OCI-LY1 (cell line): ENCODE measurements around the gene EVL.

Source experiments
- H2AFZ ChIP-seq: fragments of 200-600 bp; sonication (generic), shearing (Covaris generic); 2 replicates; pipeline ENCODE4 v1.6.0; 2014; ENCODE audit warnings: antibody characterized with exemption, mild to moderate bottlenecking, low read length
- H3F3A ChIP-seq: fragments of 200-600 bp; sonication (generic), shearing (Covaris generic); 2 replicates; pipeline ENCODE4 v1.6.0; 2014; ENCODE audit warnings: mild to moderate bottlenecking, antibody characterized with exemption, low read length, moderate library complexity; ENCODE audit not compliant: insufficient read depth
- H3K27ac ChIP-seq: fragments of 200-600 bp; sonication (generic); 2 replicates; pipeline ENCODE4 v1.5.1; 2014; ENCODE audit warnings: low read length, mixed run types, mild to moderate bottlenecking, low read depth; ENCODE audit not compliant: poor library complexity, severe bottlenecking
- H3K27me3 ChIP-seq: fragments of 200-600 bp; sonication (generic); 2 replicates; pipeline ENCODE4 v1.6.0; 2014; ENCODE audit warnings: antibody characterized with exemption, mild to moderate bottlenecking, low read length, moderate library complexity; ENCODE audit not compliant: insufficient read depth
- H3K36me3 ChIP-seq: fragments of 200-600 bp; sonication (generic); 2 replicates; pipeline ENCODE4 v1.6.1; 2014; ENCODE audit warnings: mild to moderate bottlenecking, antibody characterized with exemption, low read length, moderate library complexity, mixed read lengths; ENCODE audit not compliant: insufficient read depth
- H3K4me1 ChIP-seq: fragments of 200-600 bp; sonication (generic); 2 replicates; pipeline ENCODE4 v1.5.1; 2014; ENCODE audit warnings: mild to moderate bottlenecking, low read length, moderate library complexity; ENCODE audit not compliant: insufficient read depth, severe bottlenecking
- H3K4me2 ChIP-seq: fragments of 200-600 bp; sonication (generic), shearing (Covaris generic); 2 replicates; pipeline ENCODE4 v1.6.1; 2014; ENCODE audit warnings: low read length
- H3K4me3 ChIP-seq: fragments of 200-600 bp; sonication (generic); 2 replicates; pipeline ENCODE4 v1.5.1; 2014; ENCODE audit warnings: low read length, low read depth, mild to moderate bottlenecking, mixed read lengths; ENCODE audit not compliant: poor library complexity, severe bottlenecking
- H3K79me2 ChIP-seq: fragments of 200-600 bp; shearing (Covaris generic); 2 replicates; pipeline ENCODE4 v1.6.1; 2016; ENCODE audit warnings: mixed run types, low read length, mixed read lengths; ENCODE audit not compliant: insufficient read depth
- H3K9ac ChIP-seq: fragments of 200-600 bp; sonication (generic), shearing (Covaris generic); 2 replicates; pipeline ENCODE4 v1.6.1; 2014; ENCODE audit warnings: mild to moderate bottlenecking, low read length, mixed read lengths
- H3K9me2 ChIP-seq: fragments of 200-600 bp; sonication (generic), shearing (Covaris generic); 2 replicates; pipeline ENCODE4 v1.6.1; 2014; ENCODE audit warnings: low read depth, mild to moderate bottlenecking, low read length, mixed read lengths
- H3K9me3 ChIP-seq: fragments of 200-600 bp; shearing (Covaris generic); 2 replicates; pipeline ENCODE4 v1.6.1; 2014; ENCODE audit warnings: low read length, mixed read lengths
- H4K20me1 ChIP-seq: fragments of 200-600 bp; sonication (generic), shearing (Covaris generic); 2 replicates; pipeline ENCODE4 v1.6.0; 2016; ENCODE audit warnings: mild to moderate bottlenecking, low read length; ENCODE audit not compliant: insufficient read depth
- EZH2 ChIP-seq: fragments of 200-600 bp; sonication (generic), shearing (Covaris generic); IDR thresholded peaks from 2 replicates; pipeline ENCODE4 v1.8.0; 2017; ENCODE audit warnings: borderline replicate concordance, mixed run types, mild to moderate bottlenecking, antibody characterized with exemption, low read length, moderate library complexity, mixed read lengths
- TF ChIP-seq, protein P1 (sequence below): fragments of 200-600 bp; sonication (generic), shearing (Covaris generic); IDR thresholded peaks from 2 replicates; pipeline ENCODE4 v1.5.1; 2017; ENCODE audit warnings: mild to moderate bottlenecking, antibody characterized with exemption, low read length, moderate library complexity, mixed read lengths

EVL gene

DNA sequence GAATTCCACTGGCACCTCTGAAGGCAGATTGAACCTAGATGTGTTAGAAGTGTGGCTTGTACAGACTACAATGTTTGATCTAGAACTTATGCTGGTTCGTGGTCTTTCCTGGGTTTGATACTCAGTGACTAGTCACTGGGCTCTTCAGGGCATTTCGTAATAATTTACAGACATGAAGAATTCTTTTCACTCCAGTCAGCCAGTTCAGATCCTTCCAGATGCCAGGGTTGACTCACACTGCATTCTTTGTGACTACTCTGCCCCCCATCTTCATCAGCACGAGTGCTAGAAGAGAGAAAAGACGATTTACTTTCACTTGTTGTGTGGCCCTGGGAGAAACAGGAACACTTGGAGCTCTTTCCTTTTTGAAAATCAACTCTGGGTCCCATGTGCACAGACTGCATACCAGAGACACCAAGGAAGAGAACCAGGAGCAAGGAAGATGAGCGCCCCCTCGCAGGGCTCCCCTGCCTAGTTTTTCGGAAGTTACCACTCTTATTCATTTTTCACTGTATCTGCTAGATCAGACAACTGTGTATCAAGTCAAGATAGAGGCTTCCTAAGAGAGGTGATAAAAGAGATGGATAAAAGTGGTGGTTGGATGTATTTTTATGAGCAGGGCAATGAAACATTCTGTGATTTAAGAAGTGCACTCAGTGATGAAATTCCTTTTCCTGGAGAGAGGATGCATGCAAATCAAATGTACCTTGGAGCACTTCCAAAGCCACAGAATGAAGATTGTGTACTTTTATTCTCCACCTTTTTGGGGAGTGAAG is 33.5 kb upstream of the EVL start:
- no peaks in the 10 kb centered on the region for H4K20me1 ChIP-seq
- TF ChIP-seq EZH2, result no peak
- TF ChIP-seq, protein P1, sequence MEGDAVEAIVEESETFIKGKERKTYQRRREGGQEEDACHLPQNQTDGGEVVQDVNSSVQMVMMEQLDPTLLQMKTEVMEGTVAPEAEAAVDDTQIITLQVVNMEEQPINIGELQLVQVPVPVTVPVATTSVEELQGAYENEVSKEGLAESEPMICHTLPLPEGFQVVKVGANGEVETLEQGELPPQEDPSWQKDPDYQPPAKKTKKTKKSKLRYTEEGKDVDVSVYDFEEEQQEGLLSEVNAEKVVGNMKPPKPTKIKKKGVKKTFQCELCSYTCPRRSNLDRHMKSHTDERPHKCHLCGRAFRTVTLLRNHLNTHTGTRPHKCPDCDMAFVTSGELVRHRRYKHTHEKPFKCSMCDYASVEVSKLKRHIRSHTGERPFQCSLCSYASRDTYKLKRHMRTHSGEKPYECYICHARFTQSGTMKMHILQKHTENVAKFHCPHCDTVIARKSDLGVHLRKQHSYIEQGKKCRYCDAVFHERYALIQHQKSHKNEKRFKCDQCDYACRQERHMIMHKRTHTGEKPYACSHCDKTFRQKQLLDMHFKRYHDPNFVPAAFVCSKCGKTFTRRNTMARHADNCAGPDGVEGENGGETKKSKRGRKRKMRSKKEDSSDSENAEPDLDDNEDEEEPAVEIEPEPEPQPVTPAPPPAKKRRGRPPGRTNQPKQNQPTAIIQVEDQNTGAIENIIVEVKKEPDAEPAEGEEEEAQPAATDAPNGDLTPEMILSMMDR, result no peak
- no peaks in the 10 kb centered on the region for H3K9me2 ChIP-seq
- H3K4me3 ChIP-seq, result no peak overlapping the region
- H3K79me2 ChIP-seq, result no peaks in the 10 kb centered on the region
- H3K27ac ChIP-seq, result no peak overlapping the region
- no peaks in the 10 kb centered on the region for H3F3A ChIP-seq
- H3K9me3 ChIP-seq, result no peaks in the 10 kb centered on the region
- H3K9ac ChIP-seq, result no peak overlapping the region
- no peak overlapping the region for H2AFZ ChIP-seq
- peaks cover 6% of the 10 kb centered on the region; the same call in 1 of the 2 replicates for H3K27me3 ChIP-seq
- H3K4me2 ChIP-seq, result no peak overlapping the region
- H3K36me3 ChIP-seq, result no peaks in the 10 kb centered on the region
- no peaks in the 10 kb centered on the region for H3K4me1 ChIP-seq

DNA sequence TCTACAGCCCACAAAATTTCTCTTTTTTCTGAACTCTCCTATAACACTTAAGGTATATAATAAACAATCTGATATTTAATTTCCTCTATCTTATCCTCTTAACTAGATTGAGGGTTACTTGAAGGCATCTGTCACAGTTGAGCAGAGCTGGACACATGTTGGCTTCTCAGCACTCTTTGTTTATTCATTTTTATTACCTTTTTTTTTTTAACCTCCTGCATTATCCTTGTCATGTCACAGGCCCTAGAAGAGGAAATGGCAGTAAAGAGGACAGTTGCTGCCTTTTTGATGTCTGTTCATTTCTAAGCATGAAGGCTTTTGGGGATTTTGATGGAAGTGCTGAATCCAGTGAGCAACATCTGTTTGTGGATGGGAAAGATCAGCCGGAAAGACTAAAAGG is 32.5 kb upstream of the EVL start:
- no peak overlapping the region for H3K27ac ChIP-seq

DNA sequence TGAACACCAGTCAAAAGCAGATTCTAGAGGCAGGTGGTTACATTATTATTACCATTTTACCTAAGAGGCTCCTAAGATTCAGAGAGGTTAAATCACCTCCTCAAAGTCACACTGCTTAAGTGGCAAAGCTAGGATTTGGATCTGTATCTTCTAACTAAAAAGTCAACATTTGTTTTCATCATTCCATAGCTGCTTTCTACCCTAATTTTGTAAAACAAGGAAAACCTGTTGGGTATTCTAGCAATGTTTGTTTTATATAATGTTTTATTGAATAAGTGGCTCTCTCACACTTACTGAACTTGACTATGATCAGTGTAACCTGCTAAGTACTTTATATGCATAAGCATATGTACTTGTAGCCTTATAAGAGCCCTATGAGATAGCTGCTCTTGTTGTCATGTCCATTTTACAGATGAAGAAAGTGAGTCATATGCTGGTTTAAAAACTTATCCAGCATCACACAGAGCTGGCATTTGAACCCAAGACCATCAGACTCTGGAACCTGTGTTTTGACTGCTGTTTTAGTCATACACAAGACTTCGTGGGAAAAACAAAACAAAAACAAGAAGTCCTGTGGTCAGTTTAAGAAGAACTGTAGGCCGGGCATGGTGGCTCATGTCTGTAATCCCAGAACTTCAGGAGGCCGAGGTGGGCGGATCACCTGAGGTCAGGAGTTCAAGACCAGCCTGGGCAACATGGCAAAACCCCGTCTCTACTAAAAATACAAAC is 31.7 kb upstream of the EVL start:
- no peaks in the 10 kb centered on the region for H3K4me1 ChIP-seq
- TF ChIP-seq, protein P1, result no peak
- no peak for TF ChIP-seq EZH2
- H4K20me1 ChIP-seq, result no peaks in the 10 kb centered on the region
- H2AFZ ChIP-seq, result no peak overlapping the region
- no peaks in the 10 kb centered on the region for H3K9me2 ChIP-seq
- H3K27ac ChIP-seq, result no peak overlapping the region
- H3K27me3 ChIP-seq, result peaks cover 6% of the 10 kb centered on the region; the same call in 1 of the 2 replicates
- H3K4me3 ChIP-seq, result no peak overlapping the region
- no peaks in the 10 kb centered on the region for H3K9me3 ChIP-seq
- no peak overlapping the region for H3K4me2 ChIP-seq
- no peaks in the 10 kb centered on the region for H3K79me2 ChIP-seq
- no peak overlapping the region for H3K9ac ChIP-seq
- H3F3A ChIP-seq, result no peaks in the 10 kb centered on the region
- H3K36me3 ChIP-seq, result no peaks in the 10 kb centered on the region

More for the DNA sequence above, 32.5 kb upstream of the EVL start:
- Histone ChIP-seq H3K4me3 (no peak overlapping the region), H3K9me2 (no peaks in the 10 kb centered on the region), H3K4me2 (no peak overlapping the region), H3K9me3 (no peaks in the 10 kb centered on the region), H3K9ac (no peak overlapping the region), H3K79me2 (no peaks in the 10 kb centered on the region), H3K27me3 (peaks cover 6% of the 10 kb centered on the region; the same call in 1 of the 2 replicates), H3K36me3 (no peaks in the 10 kb centered on the region), H3F3A (no peaks in the 10 kb centered on the region), H2AFZ (no peak overlapping the region), H3K4me1 (no peaks in the 10 kb centered on the region), H4K20me1 (no peaks in the 10 kb centered on the region)
- TF ChIP-seq, protein P1, result no peak
- TF ChIP-seq EZH2, result no peak
